Testis (tissue), 2 donors: Measurements from ENCODE around the gene USP20.

ENCODE experiments used
- POLR2A ChIP-seq: fragments of 450-650 bp; IDR thresholded peaks from one replicate; pipeline ENCODE4 v1.6.1; 2017; ENCODE audit warnings: antibody characterized with exemption, mild to moderate bottlenecking, moderate library complexity
- TF ChIP-seq, protein P1 (sequence below), 3 experiments: fragments of 450-650 bp in 2 of 3; fragments of 200-600 bp in 1 of 3; sonication (generic) in 1 of 3; IDR thresholded peaks; one replicate each; pipeline ENCODE4 v1.5.1; 2016 to 2019; ENCODE audit warnings: antibody characterized with exemption in 3 of 3, mild to moderate bottlenecking in 2 of 3, moderate library complexity in 1 of 3

DNA sequence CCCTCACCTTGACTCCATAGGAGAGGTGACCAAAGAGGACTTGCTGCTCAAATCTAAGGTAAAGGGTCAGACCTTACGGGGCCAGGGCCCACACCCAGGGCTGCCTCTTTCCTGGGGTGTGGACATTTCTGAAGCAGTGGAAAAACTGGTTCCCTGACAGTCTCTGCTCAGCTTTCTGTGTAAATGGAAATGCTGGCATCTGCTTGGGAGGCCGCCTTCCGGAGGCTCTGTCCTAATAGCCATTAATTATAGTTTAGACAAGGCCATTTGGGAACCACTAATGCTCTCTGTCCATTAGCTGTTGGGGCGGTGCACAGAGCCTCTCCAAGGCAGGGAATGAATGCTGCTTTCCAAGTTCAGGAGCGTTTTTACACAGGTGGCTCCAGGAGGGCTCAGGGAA, 17.3 kb downstream of the USP20 start:
- TF ChIP-seq, protein P1, sequence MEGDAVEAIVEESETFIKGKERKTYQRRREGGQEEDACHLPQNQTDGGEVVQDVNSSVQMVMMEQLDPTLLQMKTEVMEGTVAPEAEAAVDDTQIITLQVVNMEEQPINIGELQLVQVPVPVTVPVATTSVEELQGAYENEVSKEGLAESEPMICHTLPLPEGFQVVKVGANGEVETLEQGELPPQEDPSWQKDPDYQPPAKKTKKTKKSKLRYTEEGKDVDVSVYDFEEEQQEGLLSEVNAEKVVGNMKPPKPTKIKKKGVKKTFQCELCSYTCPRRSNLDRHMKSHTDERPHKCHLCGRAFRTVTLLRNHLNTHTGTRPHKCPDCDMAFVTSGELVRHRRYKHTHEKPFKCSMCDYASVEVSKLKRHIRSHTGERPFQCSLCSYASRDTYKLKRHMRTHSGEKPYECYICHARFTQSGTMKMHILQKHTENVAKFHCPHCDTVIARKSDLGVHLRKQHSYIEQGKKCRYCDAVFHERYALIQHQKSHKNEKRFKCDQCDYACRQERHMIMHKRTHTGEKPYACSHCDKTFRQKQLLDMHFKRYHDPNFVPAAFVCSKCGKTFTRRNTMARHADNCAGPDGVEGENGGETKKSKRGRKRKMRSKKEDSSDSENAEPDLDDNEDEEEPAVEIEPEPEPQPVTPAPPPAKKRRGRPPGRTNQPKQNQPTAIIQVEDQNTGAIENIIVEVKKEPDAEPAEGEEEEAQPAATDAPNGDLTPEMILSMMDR (IDR thresholded peaks at IDR 0.05), result no peak
- TF ChIP-seq POLR2A, result no peak
